GM12874 (cell line): ENCODE data around the gene MALRD1.

Experiments
- CTCF ChIP-seq: IDR thresholded peaks from 2 replicates; pipeline ENCODE4 v1.5.1; 2011; ENCODE audit warnings: low read depth, mild to moderate bottlenecking, control low read depth, low read length, moderate library complexity; ENCODE audit not compliant: insufficient read depth

The MALRD1 gene

GRCh38 chr10:19329475-19329874, 280.9 kb downstream of the MALRD1 start:
- no peak for TF ChIP-seq CTCF

GRCh38 chr10:19332304-19332703, 283.7 kb downstream of the MALRD1 start:
- no peak for TF ChIP-seq CTCF

GRCh38 chr10:19333631-19334030, 285.0 kb downstream of the MALRD1 start:
- no peak for TF ChIP-seq CTCF

- 0 out of 2 replicates have a peak, but pooled peaks have one; percentile 5 for TF ChIP-seq CTCF
These were observed 299.0 kb downstream of the MALRD1 start for GRCh38 chr10:19347621-19348020.

GRCh38 chr10:19367176-19367575, 318.6 kb downstream of the MALRD1 start:
- no peak for TF ChIP-seq CTCF

GRCh38 chr10:19373988-19374387, 325.4 kb downstream of the MALRD1 start:
- no peak for TF ChIP-seq CTCF

- no peak for TF ChIP-seq CTCF
These were observed 337.3 kb downstream of the MALRD1 start for GRCh38 chr10:19385846-19386450.
